ENCODE results near the gene PASK. TPM values are rescaled to one million over a fixed set of nuclear protein-coding genes. Genes with fewer than 3 reads are reported as not detected.

PASK gene
- total RNA-seq, 1 donor: 21.9 TPM

DNA sequence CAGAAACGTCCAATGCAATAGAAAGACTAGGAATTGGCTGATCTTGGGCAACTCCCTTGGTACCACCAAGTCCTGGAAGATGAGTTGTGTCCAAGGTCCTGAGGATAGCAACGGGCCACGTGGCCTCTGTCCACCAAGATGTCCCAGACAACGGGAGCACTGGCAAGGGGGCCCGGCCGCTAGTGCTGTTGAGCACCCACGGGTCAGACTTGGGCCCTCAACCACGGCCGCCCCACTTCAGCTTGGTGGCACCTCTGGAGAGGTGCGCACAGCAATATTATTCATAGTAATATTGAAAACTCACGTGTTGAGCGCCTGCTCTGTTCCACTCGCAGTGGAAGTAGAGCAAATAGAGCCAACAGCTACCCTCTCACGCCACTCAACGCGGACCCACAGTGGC, 19.0 kb downstream of the PASK start:
- DNase-seq (ENCODE audit: low read depth): no peak
- TF ChIP-seq, protein P1, sequence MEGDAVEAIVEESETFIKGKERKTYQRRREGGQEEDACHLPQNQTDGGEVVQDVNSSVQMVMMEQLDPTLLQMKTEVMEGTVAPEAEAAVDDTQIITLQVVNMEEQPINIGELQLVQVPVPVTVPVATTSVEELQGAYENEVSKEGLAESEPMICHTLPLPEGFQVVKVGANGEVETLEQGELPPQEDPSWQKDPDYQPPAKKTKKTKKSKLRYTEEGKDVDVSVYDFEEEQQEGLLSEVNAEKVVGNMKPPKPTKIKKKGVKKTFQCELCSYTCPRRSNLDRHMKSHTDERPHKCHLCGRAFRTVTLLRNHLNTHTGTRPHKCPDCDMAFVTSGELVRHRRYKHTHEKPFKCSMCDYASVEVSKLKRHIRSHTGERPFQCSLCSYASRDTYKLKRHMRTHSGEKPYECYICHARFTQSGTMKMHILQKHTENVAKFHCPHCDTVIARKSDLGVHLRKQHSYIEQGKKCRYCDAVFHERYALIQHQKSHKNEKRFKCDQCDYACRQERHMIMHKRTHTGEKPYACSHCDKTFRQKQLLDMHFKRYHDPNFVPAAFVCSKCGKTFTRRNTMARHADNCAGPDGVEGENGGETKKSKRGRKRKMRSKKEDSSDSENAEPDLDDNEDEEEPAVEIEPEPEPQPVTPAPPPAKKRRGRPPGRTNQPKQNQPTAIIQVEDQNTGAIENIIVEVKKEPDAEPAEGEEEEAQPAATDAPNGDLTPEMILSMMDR (IDR thresholded peaks at IDR 0.05; ENCODE audit: insufficient read depth, low read length): no peak

DNA sequence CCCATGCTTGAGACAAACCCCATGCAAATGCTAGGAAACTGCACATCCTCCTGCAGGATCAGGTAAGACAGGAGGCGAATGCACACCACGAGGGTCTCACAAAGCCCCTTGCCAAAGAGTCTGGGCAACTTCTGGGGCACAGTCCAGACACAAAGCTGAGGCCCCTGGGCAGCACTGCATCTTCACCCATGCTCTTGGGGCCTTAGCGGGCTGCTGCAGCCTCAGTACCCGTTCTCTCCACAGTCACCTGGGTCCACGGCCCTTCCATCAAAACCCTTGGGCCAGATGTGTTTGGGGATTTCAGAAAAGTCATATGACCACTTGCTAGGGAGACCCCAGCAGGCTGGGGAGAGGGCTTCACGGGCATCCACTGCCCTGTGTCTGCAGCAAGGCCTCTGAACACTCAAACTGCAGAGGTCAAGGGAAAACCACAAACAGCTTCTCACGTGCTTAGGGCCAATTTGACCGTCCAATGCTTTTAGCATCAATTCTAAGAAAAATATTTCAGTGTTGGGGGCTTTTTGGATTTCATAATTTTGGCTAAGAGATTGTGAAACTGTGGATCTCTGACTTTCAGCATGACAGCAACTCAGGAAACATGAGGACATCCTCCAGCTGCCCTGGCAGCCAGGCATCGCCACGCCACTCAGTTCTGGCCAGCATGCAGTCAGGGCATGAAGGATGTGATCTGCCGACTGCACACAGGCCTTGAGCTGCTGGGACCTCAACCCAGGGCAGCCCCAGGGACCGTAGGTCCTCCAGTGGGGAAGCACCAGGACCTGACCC, 20.0 kb downstream of the PASK start:
- TF ChIP-seq, protein P1 (IDR thresholded peaks at IDR 0.05; ENCODE audit: insufficient read depth, low read length): no peak
- DNase-seq (ENCODE audit: low read depth): no peak
- no peak overlapping the region for H3K4me3 ChIP-seq (ENCODE audit: low read depth, low read length)

More for the DNA sequence above, 19.0 kb downstream of the PASK start:
- H3K4me3 ChIP-seq (ENCODE audit: low read depth, low read length): no peak overlapping the region

DNA sequence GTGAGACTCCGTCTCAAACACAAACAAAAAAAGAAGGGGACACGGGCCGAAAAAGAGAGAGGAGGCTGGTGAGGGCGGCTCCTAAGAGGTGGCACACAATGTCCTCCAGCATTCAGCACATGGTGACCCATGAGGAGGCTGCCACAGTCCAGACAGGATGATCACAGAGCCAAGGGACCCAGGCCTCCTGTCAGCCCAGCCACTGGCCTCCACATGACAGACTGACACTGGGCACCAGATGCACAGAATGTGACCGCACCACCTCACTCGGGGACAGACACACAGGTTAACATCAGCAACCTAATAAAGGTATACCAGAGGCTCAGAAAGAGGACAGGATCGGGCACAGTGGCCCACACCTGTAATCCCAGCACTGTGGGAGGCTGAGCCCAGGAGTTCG, 21.0 kb downstream of the PASK start:
- no peak overlapping the region for H3K4me3 ChIP-seq (ENCODE audit: low read depth, low read length)
- TF ChIP-seq, protein P1 (IDR thresholded peaks at IDR 0.05; ENCODE audit: insufficient read depth, low read length): no peak
- no peak for DNase-seq (ENCODE audit: low read depth)

DNA sequence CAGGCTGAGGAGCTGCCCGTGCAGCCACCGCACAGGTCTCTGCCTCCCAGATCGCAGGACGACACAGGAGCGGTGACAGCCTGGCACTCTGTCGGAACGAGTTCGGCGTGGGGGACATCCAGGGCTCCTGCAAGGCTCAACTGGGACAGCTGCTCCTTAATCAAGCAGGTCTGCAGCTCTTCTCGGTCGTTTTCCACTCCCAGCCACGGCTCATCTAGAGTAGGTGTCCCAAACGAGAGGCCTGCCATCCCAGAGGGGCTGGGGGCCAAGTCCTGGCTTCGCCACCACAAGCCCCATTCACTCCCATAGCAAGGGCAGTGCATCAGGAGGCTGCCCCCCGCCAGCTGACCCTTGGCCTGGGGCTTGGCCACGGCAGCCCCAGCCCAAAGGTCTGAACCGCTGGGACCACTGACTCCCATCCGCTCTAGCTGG, 22.5 kb downstream of the PASK start:
- no peak overlapping the region for H3K4me3 ChIP-seq (ENCODE audit: low read depth, low read length)
- TF ChIP-seq, protein P1 (IDR thresholded peaks at IDR 0.05; ENCODE audit: insufficient read depth, low read length): no peak
- no peak for DNase-seq (ENCODE audit: low read depth)

DNA sequence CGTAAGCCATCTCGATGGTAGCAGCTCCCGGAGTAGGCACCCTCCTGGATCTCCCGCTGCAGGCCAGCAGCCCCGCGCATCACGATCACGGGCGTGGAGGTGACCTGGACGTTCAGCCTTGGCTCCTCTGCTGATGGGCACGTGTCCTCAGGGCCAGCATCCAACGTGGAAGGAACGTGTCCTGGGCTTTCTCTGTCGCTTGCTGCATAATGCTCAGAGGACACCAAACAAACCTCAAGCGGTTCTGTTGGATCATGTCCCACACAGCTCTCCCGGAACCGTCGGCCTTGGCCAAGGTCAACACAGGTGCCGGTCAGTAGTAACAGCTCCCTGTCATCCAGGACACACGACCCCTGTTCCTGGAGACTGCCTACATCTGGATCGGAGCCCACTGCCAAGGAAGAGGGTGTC, 23.1 kb downstream of the PASK start:
- DNase-seq (ENCODE audit: low read depth): no peak
- H3K4me3 ChIP-seq (ENCODE audit: low read depth, low read length): no peak overlapping the region
- TF ChIP-seq, protein P1 (IDR thresholded peaks at IDR 0.05; ENCODE audit: insufficient read depth, low read length): no peak

DNA sequence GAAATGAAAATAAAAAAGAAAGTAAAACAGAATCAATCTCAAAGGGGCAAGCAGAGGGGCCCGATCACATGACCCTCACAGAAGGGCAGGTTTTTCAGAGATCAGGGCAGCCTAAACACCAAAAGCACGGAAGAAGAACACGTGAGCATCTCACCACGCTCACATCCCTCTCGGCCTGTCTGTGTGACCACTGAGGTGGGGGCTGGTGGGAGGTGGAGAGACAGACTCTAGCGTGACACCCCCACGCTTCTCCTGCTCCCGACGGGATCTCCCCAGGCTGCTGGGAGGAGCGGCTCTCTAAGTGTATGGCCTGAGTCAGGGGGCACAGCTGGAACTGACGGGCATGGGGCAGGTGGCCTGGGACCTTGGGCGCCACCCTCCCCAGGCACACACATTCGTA, 23.6 kb downstream of the PASK start:
- TF ChIP-seq, protein P1 (IDR thresholded peaks at IDR 0.05; ENCODE audit: insufficient read depth, low read length): no peak
- no peak for DNase-seq (ENCODE audit: low read depth)
- H3K4me3 ChIP-seq (ENCODE audit: low read depth, low read length): no peak overlapping the region
